ENCODE measurements around the gene TINAGL1.

Gene TINAGL1

GRCh38 chr1:31587720-31588423, 11.6 kb downstream of the TINAGL1 start:
- Histone ChIP-seq H3K4me3 (ENCODE audit: low read depth in 1 of 2, low read length in 1 of 2) (no peak overlapping the region), H3K36me3 (no peaks in the 10 kb centered on the region), H3K9me3 (no peaks in the 10 kb centered on the region), H3K27ac (no peak overlapping the region), H3K4me1 (ENCODE audit: control insufficient read depth in 1 of 2, insufficient read depth in 1 of 2, low read depth in 1 of 2, low read length in 1 of 2) (no peaks in the 10 kb centered on the region), H3K27me3 (peaks cover 68% of the 10 kb centered on the region)
- no peak for TF ChIP-seq CTCF (IDR thresholded peaks at IDR 0.05)

DNA sequence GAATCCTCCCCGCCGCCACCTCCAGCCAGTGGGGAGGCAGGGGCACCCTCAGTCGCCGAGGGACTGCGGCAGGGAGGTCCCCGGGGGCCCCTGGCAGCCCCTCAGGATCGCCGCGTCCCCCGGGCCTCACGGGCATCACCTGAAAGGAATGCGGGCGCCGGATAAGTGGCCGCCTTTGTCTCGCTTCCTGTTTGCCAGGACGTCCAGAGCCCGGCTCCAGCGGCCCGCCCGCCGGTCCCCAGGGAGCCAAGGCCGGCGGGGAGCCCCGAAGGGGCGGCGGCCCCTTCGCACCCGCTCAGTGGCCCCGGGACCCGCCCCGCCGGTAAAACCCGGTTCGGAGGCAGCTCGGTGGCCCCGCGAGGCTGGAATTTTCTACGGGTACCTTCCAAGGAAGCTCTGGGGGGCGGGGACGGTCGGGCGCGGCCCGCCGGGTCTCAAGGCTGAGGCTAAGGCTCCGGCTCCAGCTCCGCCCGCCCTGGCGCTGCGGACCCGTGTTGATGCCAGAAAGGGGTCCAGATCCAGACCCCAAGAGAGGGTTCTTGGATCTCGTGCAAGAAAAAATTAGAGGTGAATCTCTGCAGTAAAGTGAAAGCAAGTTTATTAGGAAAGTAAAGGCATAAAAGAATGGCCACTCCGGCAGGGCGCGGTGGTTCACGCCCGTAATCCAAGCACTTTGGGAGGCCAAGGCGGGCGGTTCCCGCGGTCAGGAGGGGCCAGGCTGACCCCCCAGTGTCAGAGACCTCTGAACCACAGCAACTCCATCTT, 12.6 kb downstream of the TINAGL1 start:
- no peak overlapping the region for H3K27ac ChIP-seq
- H3K9me3 ChIP-seq, result no peaks in the 10 kb centered on the region
- H3K4me1 ChIP-seq (ENCODE audit: control insufficient read depth in 1 of 2, insufficient read depth in 1 of 2, low read depth in 1 of 2, low read length in 1 of 2), result no peaks in the 10 kb centered on the region
- H3K27me3 ChIP-seq, result peaks cover 72% of the 10 kb centered on the region
- H3K4me3 ChIP-seq (ENCODE audit: low read depth in 1 of 2, low read length in 1 of 2), result no peak overlapping the region
- no peaks in the 10 kb centered on the region for H3K36me3 ChIP-seq
- no peak for TF ChIP-seq CTCF (IDR thresholded peaks at IDR 0.05)

GRCh38 chr1:31591425-31592093, 15.2 kb downstream of the TINAGL1 start:
- H3K27me3 ChIP-seq, result peaks cover 69% of the 10 kb centered on the region
- no peak overlapping the region for H3K27ac ChIP-seq
- no peak for TF ChIP-seq CTCF (IDR thresholded peaks at IDR 0.05)
- H3K4me3 ChIP-seq (ENCODE audit: low read depth in 1 of 2, low read length in 1 of 2), result no peak overlapping the region
- no peaks in the 10 kb centered on the region for H3K9me3 ChIP-seq
- H3K36me3 ChIP-seq, result no peaks in the 10 kb centered on the region
- H3K4me1 ChIP-seq (ENCODE audit: control insufficient read depth in 1 of 2, insufficient read depth in 1 of 2, low read depth in 1 of 2, low read length in 1 of 2), result no peaks in the 10 kb centered on the region

DNA sequence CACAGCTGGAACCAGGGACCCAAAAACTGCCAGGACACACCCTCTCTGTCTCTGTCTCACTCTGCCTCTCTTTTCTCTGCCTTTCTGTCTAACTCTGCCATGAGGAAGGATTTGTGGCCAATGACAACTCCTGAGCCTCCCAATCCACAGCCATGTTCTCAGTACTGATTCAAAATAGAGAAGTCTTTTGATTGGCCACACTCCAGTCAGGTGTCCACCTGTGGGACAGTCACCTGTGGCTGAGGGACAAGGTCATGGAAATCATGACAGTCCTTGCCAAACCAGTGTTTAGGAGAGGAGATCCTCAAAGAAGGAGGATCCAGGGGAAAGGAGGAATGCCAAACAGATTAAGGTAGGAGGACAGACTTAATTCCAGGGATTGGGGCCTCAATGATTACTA, 15.8 kb downstream of the TINAGL1 start:
- Histone ChIP-seq H3K9me3 (no peaks in the 10 kb centered on the region), H3K27me3 (peaks cover 69% of the 10 kb centered on the region), H3K27ac (no peak overlapping the region), H3K4me3 (ENCODE audit: low read depth in 1 of 2, low read length in 1 of 2) (no peak overlapping the region), H3K36me3 (no peaks in the 10 kb centered on the region), H3K4me1 (ENCODE audit: control insufficient read depth in 1 of 2, insufficient read depth in 1 of 2, low read depth in 1 of 2, low read length in 1 of 2) (no peaks in the 10 kb centered on the region)
- no peak for TF ChIP-seq CTCF (IDR thresholded peaks at IDR 0.05)

GRCh38 chr1:31593136-31593665, 16.9 kb downstream of the TINAGL1 start:
- Histone ChIP-seq H3K4me3 (ENCODE audit: low read depth in 1 of 2, low read length in 1 of 2) (no peak overlapping the region), H3K9me3 (no peaks in the 10 kb centered on the region), H3K4me1 (ENCODE audit: control insufficient read depth in 1 of 2, insufficient read depth in 1 of 2, low read depth in 1 of 2, low read length in 1 of 2) (no peaks in the 10 kb centered on the region), H3K27ac (no peak overlapping the region), H3K27me3 (peaks cover 58% of the 10 kb centered on the region), H3K36me3 (no peaks in the 10 kb centered on the region)
- no peak for TF ChIP-seq CTCF (IDR thresholded peaks at IDR 0.05)

Data from neutrophil (primary cell).